GM12878 (cell line): ENCODE measurements around the gene SLCO3A1. TPM values are rescaled to one million over a fixed set of nuclear protein-coding genes. Genes with fewer than 3 reads are reported as not detected.

ENCODE experiments used
- ATAC-seq: fragments of 200-7000 bp; cut with Tn5 transposase; 3 replicates; pipeline ENCODE4 v1.9.1; 2020; ENCODE audit warnings: mild to moderate bottlenecking, moderate library complexity
- BruUV-seq: library from RNA; stranded (reverse); fragments of 400-500 nt; replicated peaks from 2 replicates; lab custom pipeline; 2021; lab: Mats Ljungman, UMichigan
- CTCF ChIA-PET: fragments of 300-600 bp; sonication (Branson Sonifier 250); formaldehyde crosslinking; extraction: SDS; loops from one replicate; lab custom pipeline; 2021; ENCODE audit warnings: inconsistent platforms; lab: Yijun Ruan, JAX
- POLR2A ChIA-PET: fragments of 350-600 bp; formaldehyde crosslinking; extraction: SDS; loops from one replicate; lab custom pipeline; 2021; ENCODE audit warnings: inconsistent platforms; lab: Charles Lee
- RAD21 ChIA-PET: fragments of 300-600 bp; sonication (Branson Sonifier 250); formaldehyde crosslinking; loops from one replicate; lab custom pipeline; 2023; ENCODE audit warnings: antibody characterized with exemption; ENCODE audit not compliant: unreplicated experiment; lab: Charles Lee
- SMC1A ChIA-PET: fragments of 300-600 bp; sonication (Branson Sonifier 250); formaldehyde crosslinking; loops from one replicate; lab custom pipeline; 2023; ENCODE audit not compliant: unreplicated experiment, uncharacterized antibody; lab: Charles Lee
- DNase-seq: peaks from one replicate; pipeline ENCODE4 v3.0.0-alpha.2; 2011; ENCODE audit warnings: low read depth, low spot score
- FAIRE-seq: peaks from 3 replicates; lab custom pipeline; 2011; peaks lifted over from hg19 to GRCh38; lab: Jason Lieb, UNC
- H2AFZ ChIP-seq: 2 replicates; pipeline ENCODE4 v1.6.0; 2011; ENCODE audit warnings: low read depth, low read length, control low read depth; ENCODE audit not compliant: control insufficient read depth
- H3K27ac ChIP-seq: 2 replicates; pipeline ENCODE4 v1.5.1; 2011; ENCODE audit warnings: control low read depth; ENCODE audit not compliant: control insufficient read depth, insufficient read depth
- H3K27me3 ChIP-seq, 2 experiments: replicated peaks in 1 of 2; 2 replicates each; pipeline versions ENCODE4 v1.6.0 to v1.6.1; 2011; ENCODE audit warnings: low read length in 1 of 2; ENCODE audit not compliant: control insufficient read depth in 2 of 2, insufficient read depth in 2 of 2
- H3K36me3 ChIP-seq, 2 experiments: 2 replicates each; pipeline ENCODE4 v1.5.1; 2011; ENCODE audit warnings: low read length in 1 of 2; ENCODE audit not compliant: control insufficient read depth in 2 of 2, insufficient read depth in 2 of 2
- H3K4me1 ChIP-seq: 2 replicates; pipeline ENCODE4 v1.6.1; 2011; ENCODE audit warnings: mild to moderate bottlenecking, low read length, moderate library complexity, mixed read lengths; ENCODE audit not compliant: control insufficient read depth, insufficient read depth
- H3K4me2 ChIP-seq: 2 replicates; pipeline ENCODE4 v1.6.0; 2011; ENCODE audit warnings: control low read depth; ENCODE audit not compliant: control insufficient read depth, insufficient read depth
- H3K4me3 ChIP-seq: fragments of 200-600 bp; sonication (generic); 2 replicates; pipeline ENCODE4 v1.5.1; 2016
- H3K79me2 ChIP-seq: 2 replicates; pipeline ENCODE4 v1.6.0; 2011; ENCODE audit warnings: low read length; ENCODE audit not compliant: control insufficient read depth, insufficient read depth
- H3K9ac ChIP-seq: 2 replicates; pipeline ENCODE4 v1.8.0; 2011; ENCODE audit warnings: low read length, control low read depth, mixed read lengths; ENCODE audit not compliant: control insufficient read depth, insufficient read depth
- H3K9me3 ChIP-seq: replicated peaks from 3 replicates; pipeline ENCODE4 v1.5.1; 2011; ENCODE audit warnings: mild to moderate bottlenecking, low read length; ENCODE audit not compliant: control insufficient read depth, insufficient read depth
- H4K20me1 ChIP-seq: 2 replicates; pipeline ENCODE4 v1.6.0; 2011; ENCODE audit not compliant: control insufficient read depth, insufficient read depth
- E2F4 ChIP-seq: IDR thresholded peaks from 2 replicates; pipeline ENCODE4 v1.6.1; 2012; ENCODE audit warnings: low read depth, low read length, improper control_type of control experiment
- ESRRA ChIP-seq: IDR thresholded peaks from 2 replicates; pipeline ENCODE4 v1.6.1; 2012; ENCODE audit warnings: mild to moderate bottlenecking, low read length, improper control_type of control experiment
- FOXK2 ChIP-seq: fragments of 450-650 bp; IDR thresholded peaks from 2 replicates; pipeline ENCODE4 v1.6.1; 2017; ENCODE audit warnings: mild to moderate bottlenecking, moderate library complexity
- NR2C2 ChIP-seq: IDR thresholded peaks from 2 replicates; pipeline ENCODE4 v1.6.1; 2011; ENCODE audit warnings: borderline replicate concordance, low read depth; ENCODE audit not compliant: control insufficient read depth, insufficient read length
- PBX3 ChIP-seq: IDR thresholded peaks from 2 replicates; pipeline ENCODE4 v1.6.1; 2011; ENCODE audit warnings: mild to moderate bottlenecking, low read depth, low read length, moderate library complexity; ENCODE audit not compliant: insufficient replicate concordance
- RELA ChIP-seq: fragments of 450-650 bp; IDR thresholded peaks from 2 replicates; pipeline ENCODE4 v1.8.0; 2014; ENCODE audit warnings: borderline replicate concordance; ENCODE audit not compliant: partially characterized antibody
- RFX5 ChIP-seq: IDR thresholded peaks from 2 replicates; pipeline ENCODE4 v1.6.1; 2011; ENCODE audit warnings: low read depth, low read length, improper control_type of control experiment
- STAT3 ChIP-seq: IDR thresholded peaks from 2 replicates; pipeline ENCODE4 v1.6.1; 2011; ENCODE audit warnings: low read depth, low read length, improper control_type of control experiment
- YBX1 ChIP-seq: fragments of 450-650 bp; IDR thresholded peaks from 2 replicates; pipeline ENCODE4 v1.6.1; 2016; ENCODE audit warnings: antibody characterized with exemption
- ZBED1 ChIP-seq: IDR thresholded peaks from 2 replicates; pipeline ENCODE4 v1.6.1; 2016; ENCODE audit warnings: borderline replicate concordance
- WGBS: methylation state at CpG from one replicate; pipeline ENCODE4 v1.1.6; 2016; ENCODE audit warnings: low lambda C conversion rate; ENCODE audit not compliant: insufficient replicate concordance, insufficient coverage; ENCODE audit errors: missing lambda C conversion rate; 5-methylcytosine and 5-hydroxymethylcytosine counted together
- in situ Hi-C: fragments of 300-500 bp; cut with MboI; formaldehyde crosslinking; loops from 9 replicates; pipeline ENCODE4 v1.14.3; 2018; ENCODE audit warnings: mixed read lengths
- intact Hi-C: fragments of 100-400 bp; cut with micrococcal nuclease; formaldehyde crosslinking; loops from one replicate; pipeline ENCODE4 v1.14.2; 2022; ENCODE audit not compliant: unreplicated experiment
- polyA plus RNA-seq, 11 experiments: library from polyadenylated mRNA; depleted of rRNA in 4 of 11; unstranded in 6 of 11; stranded (reverse) in 5 of 11; fragments of >200 nt; fragmentation: Nextera tagmentation in 4 of 11; fragmentation: Illumina TruSeq in 1 of 11; extraction: Ambion mirVana in 4 of 11; extraction: Trizol in 1 of 11; gene quantifications; 1 replicate in 1 of 11; 2 replicates in 10 of 11; pipeline versions ENCODE4 v1.2.1 to v1.2.3, GENCODE V29; 2011 to 2016; ENCODE audit warnings: inconsistent platforms in 2 of 11, missing spikeins in 2 of 11, low read depth in 1 of 11
- total RNA-seq, 4 experiments: library from RNA; depleted of rRNA in 3 of 4; stranded (reverse); fragments of >200 nt in 3 of 4; fragmentation: Illumina TruSeq in 1 of 4; extraction: Trizol in 1 of 4; gene quantifications; 2 replicates each; pipeline versions ENCODE4 v1.2.1 to v1.2.3, GENCODE V29; 2013 to 2021

Gene SLCO3A1
- total and polyA plus RNA-seq, 10 of the 15 experiments (the other 5 are each of a cell fraction or from before 2014, with no cell fraction given), result 0.05 to 5.9 (median 0.31) TPM

- SMC1A ChIA-PET, result no interaction called here
- FAIRE-seq, result no peak
- TF ChIP-seq E2F4 (no peak), ZBED1 (no peak), STAT3 (no peak), RFX5 (no peak), NR2C2 (no peak), FOXK2 (no peak), ESRRA (no peak), RELA (no peak), YBX1 (no peak), PBX3 (no peak)
- TF ChIP-seq, all 136 proteins: peak for 0
- no peaks in the 10 kb centered on the region for H3K9me3 ChIP-seq
- H3K79me2 ChIP-seq, result no peaks in the 10 kb centered on the region
- intact Hi-C loops, result no loop called here
- H3K27ac ChIP-seq, result no peak overlapping the region
- no peak overlapping the region for H3K4me3 ChIP-seq
- no peaks in the 10 kb centered on the region; a peak in 1 of 4 replicates for H3K27me3 ChIP-seq
- WGBS, result 11% methylated on average over 9 of the region's 9 CpGs
- DNase-seq, result no peak
- no TSS peak for BruUV-seq
- H3K9ac ChIP-seq, result no peak overlapping the region
- CTCF ChIA-PET, result no interaction called here
- no peaks in the 10 kb centered on the region for H3K36me3 ChIP-seq
- no peaks in the 10 kb centered on the region for H3K4me1 ChIP-seq
- POLR2A ChIA-PET, result no interaction called here
- no peak overlapping the region for H3K4me2 ChIP-seq
- H4K20me1 ChIP-seq, result no peaks in the 10 kb centered on the region
- no peak overlapping the region for H2AFZ ChIP-seq
- in situ Hi-C loops, result no loop called here
- ATAC-seq, result no peak
- RAD21 ChIA-PET, result no interaction called here
Measured at GRCh38 chr15:92033314-92033713, 179.8 kb downstream of the SLCO3A1 start.
